HG02885 (cell line): ENCODE data around the gene LGMN.

Source experiments
- ATAC-seq: cut with Tn5 transposase; IDR thresholded peaks from one replicate; pipeline ENCODE4 v1.9.1; 2021; ENCODE audit warnings: mild to moderate bottlenecking; ENCODE audit not compliant: unreplicated experiment, poor library complexity

Gene LGMN

GRCh38 chr14:92656306-92657081, 91.9 kb downstream of the LGMN start:
- ATAC-seq: no peak

- no peak for ATAC-seq
These were observed 92.8 kb downstream of the LGMN start for GRCh38 chr14:92655419-92656201.

GRCh38 chr14:92654239-92654901, 94.1 kb downstream of the LGMN start:
- no peak for ATAC-seq
